Lower leg skin (tissue), 3 donors: Measurements from ENCODE around the gene PACSIN2.

Source experiments
- POLR2A ChIP-seq, 2 donors: fragments of 450-650 bp; IDR thresholded peaks; one replicate each; pipeline ENCODE4 v1.6.1; 2016 to 2017; ENCODE audit warnings: antibody characterized with exemption in 2 of 2, mild to moderate bottlenecking in 1 of 2, moderate library complexity in 1 of 2
- TF ChIP-seq, protein P1 (sequence below), 3 donors: fragments of 450-650 bp; IDR thresholded peaks; one replicate each; pipeline ENCODE4 v1.5.1; 2016; ENCODE audit warnings: antibody characterized with exemption in 3 of 3, mild to moderate bottlenecking in 3 of 3, moderate library complexity in 2 of 3

- no peak for TF ChIP-seq POLR2A (IDR thresholded peaks at IDR 0.05)
- TF ChIP-seq, protein P1, sequence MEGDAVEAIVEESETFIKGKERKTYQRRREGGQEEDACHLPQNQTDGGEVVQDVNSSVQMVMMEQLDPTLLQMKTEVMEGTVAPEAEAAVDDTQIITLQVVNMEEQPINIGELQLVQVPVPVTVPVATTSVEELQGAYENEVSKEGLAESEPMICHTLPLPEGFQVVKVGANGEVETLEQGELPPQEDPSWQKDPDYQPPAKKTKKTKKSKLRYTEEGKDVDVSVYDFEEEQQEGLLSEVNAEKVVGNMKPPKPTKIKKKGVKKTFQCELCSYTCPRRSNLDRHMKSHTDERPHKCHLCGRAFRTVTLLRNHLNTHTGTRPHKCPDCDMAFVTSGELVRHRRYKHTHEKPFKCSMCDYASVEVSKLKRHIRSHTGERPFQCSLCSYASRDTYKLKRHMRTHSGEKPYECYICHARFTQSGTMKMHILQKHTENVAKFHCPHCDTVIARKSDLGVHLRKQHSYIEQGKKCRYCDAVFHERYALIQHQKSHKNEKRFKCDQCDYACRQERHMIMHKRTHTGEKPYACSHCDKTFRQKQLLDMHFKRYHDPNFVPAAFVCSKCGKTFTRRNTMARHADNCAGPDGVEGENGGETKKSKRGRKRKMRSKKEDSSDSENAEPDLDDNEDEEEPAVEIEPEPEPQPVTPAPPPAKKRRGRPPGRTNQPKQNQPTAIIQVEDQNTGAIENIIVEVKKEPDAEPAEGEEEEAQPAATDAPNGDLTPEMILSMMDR (IDR thresholded peaks at IDR 0.05), result no peak
Observed at GRCh38 chr22:43060183-43060582, 45.2 kb upstream of the PACSIN2 start.
